ENCODE measurements around the gene SETD1B.
"Not testable (repeated sequence)": the region's sequence is repeated elsewhere in the genome, so short reads cannot be mapped to it uniquely, and the experiment has no call there.

SETD1B gene

GRCh38 chr12:121857322-121858246 lies 53.8 kb downstream of the SETD1B start (continued):
- no peak for TF ChIP-seq CREB5 (CRISPR knock-in tag; IDR thresholded peaks at IDR 0.05; ENCODE audit: low read depth)

DNA sequence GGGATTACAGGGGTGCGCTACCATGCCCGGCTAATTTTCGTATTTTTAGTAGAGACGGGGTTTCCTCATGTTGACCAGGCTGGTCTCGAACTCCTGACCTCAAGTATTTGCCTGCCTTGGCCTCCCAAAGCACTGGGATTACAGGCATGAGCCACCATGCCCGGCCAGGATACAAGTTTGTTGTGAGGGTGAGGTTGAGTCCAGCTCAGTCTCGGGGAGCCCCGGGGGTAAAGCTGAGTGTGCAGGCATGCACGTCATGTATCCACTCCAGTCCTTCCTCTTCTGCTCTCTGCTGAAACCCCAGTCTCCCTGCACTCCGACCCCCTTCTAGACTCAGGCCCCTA lies 54.5 kb downstream of the SETD1B start:
- no peak for ATAC-seq
- TF ChIP-seq SNAI2 (CRISPR knock-in tag; IDR thresholded peaks at IDR 0.05) (no peak), TCF4 (CRISPR knock-in tag; IDR thresholded peaks at IDR 0.05; ENCODE audit: borderline replicate concordance) (no peak), BACH2 (CRISPR knock-in tag; IDR thresholded peaks at IDR 0.05; ENCODE audit: borderline replicate concordance) (no peak)

- TF ChIP-seq GLIS3 (CRISPR knock-in tag; IDR thresholded peaks at IDR 0.05) (no peak), ZFP3 (CRISPR knock-in tag; IDR thresholded peaks at IDR 0.05) (peak; percentile 23; the same call in 1 of the 2 replicates), SNAI2 (CRISPR knock-in tag; IDR thresholded peaks at IDR 0.05) (0 out of 2 replicates have a peak, but pooled peaks have one; percentile 27)
- peak; percentile 89 for ATAC-seq
Observed at GRCh38 chr12:121858662-121859572, 55.1 kb downstream of the SETD1B start, which contains the start of gene HPD. TSS of gene HPD (minus strand) at chr12:121858859. CDS start at chr12:121858823, 36 bp downstream.

GRCh38 chr12:121860257-121860656 lies 56.4 kb downstream of the SETD1B start:
- TF ChIP-seq TOX (CRISPR knock-in tag; IDR thresholded peaks at IDR 0.05; ENCODE audit: borderline replicate concordance) (no peak), CSDC2 (CRISPR knock-in tag; IDR thresholded peaks at IDR 0.05) (no peak), ISL1 (CRISPR knock-in tag; IDR thresholded peaks at IDR 0.05) (no peak), RARB (CRISPR knock-in tag; IDR thresholded peaks at IDR 0.05) (no peak), ZFP3 (CRISPR knock-in tag; IDR thresholded peaks at IDR 0.05) (no peak), ESRRG (CRISPR knock-in tag; IDR thresholded peaks at IDR 0.05) (no peak), CREB5 (CRISPR knock-in tag; IDR thresholded peaks at IDR 0.05; ENCODE audit: low read depth) (no peak), ZC3H10 (CRISPR knock-in tag; IDR thresholded peaks at IDR 0.05) (no peak), ZNF565 (CRISPR knock-in tag; conservative IDR thresholded peaks at IDR 0.05; ENCODE audit: low read depth) (no peak), CSRNP3 (CRISPR knock-in tag; IDR thresholded peaks at IDR 0.05) (no peak)
- TF ChIP-seq, protein P1, sequence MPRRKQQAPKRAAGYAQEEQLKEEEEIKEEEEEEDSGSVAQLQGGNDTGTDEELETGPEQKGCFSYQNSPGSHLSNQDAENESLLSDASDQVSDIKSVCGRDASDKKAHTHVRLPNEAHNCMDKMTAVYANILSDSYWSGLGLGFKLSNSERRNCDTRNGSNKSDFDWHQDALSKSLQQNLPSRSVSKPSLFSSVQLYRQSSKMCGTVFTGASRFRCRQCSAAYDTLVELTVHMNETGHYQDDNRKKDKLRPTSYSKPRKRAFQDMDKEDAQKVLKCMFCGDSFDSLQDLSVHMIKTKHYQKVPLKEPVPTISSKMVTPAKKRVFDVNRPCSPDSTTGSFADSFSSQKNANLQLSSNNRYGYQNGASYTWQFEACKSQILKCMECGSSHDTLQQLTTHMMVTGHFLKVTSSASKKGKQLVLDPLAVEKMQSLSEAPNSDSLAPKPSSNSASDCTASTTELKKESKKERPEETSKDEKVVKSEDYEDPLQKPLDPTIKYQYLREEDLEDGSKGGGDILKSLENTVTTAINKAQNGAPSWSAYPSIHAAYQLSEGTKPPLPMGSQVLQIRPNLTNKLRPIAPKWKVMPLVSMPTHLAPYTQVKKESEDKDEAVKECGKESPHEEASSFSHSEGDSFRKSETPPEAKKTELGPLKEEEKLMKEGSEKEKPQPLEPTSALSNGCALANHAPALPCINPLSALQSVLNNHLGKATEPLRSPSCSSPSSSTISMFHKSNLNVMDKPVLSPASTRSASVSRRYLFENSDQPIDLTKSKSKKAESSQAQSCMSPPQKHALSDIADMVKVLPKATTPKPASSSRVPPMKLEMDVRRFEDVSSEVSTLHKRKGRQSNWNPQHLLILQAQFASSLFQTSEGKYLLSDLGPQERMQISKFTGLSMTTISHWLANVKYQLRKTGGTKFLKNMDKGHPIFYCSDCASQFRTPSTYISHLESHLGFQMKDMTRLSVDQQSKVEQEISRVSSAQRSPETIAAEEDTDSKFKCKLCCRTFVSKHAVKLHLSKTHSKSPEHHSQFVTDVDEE (CRISPR knock-in tag; IDR thresholded peaks at IDR 0.05) = no peak
- no peak for ATAC-seq

GRCh38 chr12:121860699-121861098 lies 56.9 kb downstream of the SETD1B start:
- not testable (repeated sequence) for ATAC-seq
